COR-L47 (cell line): ENCODE results near the gene TNFAIP8.

Experiments
- DNase-seq: peaks from one replicate; lab custom pipeline; 2025; lab: John Stamatoyannopoulos, UW

Gene TNFAIP8

GRCh38 chr5:119328753-119329602, 26.8 kb upstream of the TNFAIP8 start:
- DNase-seq, result no peak

- no peak for DNase-seq
Observed at GRCh38 chr5:119329666-119330065, 26.2 kb upstream of the TNFAIP8 start.

- no peak for DNase-seq
Observed at GRCh38 chr5:119330367-119331183, 25.2 kb upstream of the TNFAIP8 start.

GRCh38 chr5:119331566-119332095, 24.2 kb upstream of the TNFAIP8 start:
- no peak for DNase-seq

GRCh38 chr5:119332208-119332607, 23.6 kb upstream of the TNFAIP8 start:
- no peak for DNase-seq

DNA sequence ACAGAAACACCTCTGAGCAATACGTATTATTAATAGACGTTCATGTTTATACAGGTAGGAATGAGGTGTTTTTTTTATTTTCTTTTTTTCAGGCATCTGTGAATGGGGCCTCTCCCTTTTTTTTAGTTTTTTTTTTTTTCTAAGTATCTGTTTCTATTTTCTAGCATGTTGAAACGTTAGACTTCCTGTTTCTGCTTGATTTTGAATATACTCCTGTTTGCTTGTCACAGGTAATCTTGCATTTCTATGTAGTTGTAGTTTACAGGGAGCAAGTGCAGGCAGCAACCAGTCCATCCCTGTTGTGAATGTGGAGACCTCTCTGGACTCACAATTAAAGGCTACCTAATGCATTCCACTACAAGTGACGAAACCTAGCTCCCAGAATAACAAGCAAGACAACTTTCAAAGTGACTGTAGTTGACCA, 22.8 kb upstream of the TNFAIP8 start:
- no peak for DNase-seq

GRCh38 chr5:119333421-119333851, 22.4 kb upstream of the TNFAIP8 start:
- DNase-seq, result no peak

DNA sequence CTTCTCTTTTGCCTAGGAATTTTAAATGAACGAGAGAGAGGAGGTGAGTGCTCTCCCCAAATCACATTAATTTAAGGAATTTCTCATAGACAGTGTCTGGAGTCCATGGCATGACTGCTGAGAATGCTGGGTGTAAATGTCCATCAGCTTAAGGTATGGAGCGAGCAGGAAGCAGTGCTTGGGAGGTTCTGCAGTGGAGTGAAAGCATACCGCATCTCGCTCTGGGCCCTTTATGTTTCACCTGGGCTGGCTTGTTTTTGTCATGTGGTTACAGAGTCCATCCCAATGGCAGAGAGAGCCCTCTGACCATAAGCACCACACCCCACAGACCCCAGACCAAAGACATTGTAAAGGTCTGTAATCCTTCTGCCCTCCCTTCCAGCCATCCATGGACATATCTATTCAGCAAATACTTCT, 20.6 kb upstream of the TNFAIP8 start:
- DNase-seq, result no peak

- DNase-seq, result no peak
Observed at GRCh38 chr5:119336262-119336661, 19.6 kb upstream of the TNFAIP8 start.

- DNase-seq, result no peak
Observed at GRCh38 chr5:119336845-119337580, 18.8 kb upstream of the TNFAIP8 start.

DNA sequence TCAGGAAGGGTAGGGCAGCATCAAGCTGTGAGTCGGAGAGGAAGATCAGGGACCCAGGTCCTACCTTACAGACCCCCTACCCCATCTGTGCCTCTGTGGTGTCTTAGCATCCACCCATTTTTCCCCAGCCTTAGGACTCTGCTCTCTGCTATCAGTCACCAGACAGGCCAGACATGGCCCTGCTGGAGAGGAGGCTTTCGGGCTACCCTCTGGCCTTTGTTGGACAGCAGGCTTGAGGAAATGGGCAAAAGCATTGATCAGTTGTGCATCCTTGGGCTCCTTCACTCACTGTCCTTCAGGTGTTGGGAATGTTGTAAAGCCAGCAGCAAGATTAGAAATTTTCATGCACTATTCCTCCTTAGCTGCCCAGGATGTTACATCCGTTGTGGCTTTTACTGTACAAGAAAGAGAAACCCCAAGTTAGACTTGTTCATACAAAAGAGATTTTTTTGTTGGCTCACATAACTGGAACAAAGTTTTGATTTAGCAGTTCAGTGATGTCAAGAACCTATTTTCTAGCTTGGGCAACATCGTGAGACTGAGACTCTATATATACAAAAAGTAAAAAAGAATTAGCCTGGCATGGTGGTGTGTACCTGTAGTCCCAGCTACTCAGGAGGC, 17.4 kb upstream of the TNFAIP8 start:
- no peak for DNase-seq

GRCh38 chr5:119339344-119339743, 16.5 kb upstream of the TNFAIP8 start:
- no peak for DNase-seq

DNA sequence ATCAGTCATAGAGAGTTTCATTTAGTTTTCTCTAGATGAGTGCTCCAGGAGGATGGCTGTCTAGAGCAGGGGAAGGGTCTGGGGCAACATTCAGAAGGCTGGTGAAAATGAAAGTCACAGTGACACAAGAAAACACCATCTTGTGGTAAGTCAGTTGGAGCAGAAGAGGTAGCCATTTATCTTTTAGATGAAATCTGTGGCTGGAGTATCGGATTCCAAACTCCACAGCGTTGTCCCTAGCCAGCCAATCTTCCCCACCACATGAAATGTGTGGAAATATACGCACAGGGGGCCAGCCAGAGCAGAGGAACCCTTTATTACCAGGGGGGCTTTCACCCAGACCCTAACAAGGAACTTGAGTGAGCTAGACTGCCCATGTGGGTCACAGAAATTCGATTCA, 15.9 kb upstream of the TNFAIP8 start:
- no peak for DNase-seq

- no peak for DNase-seq
Observed at GRCh38 chr5:119340597-119341218, 15.1 kb upstream of the TNFAIP8 start.

- no peak for DNase-seq
Observed at GRCh38 chr5:119341452-119342349, 14.1 kb upstream of the TNFAIP8 start.

DNA sequence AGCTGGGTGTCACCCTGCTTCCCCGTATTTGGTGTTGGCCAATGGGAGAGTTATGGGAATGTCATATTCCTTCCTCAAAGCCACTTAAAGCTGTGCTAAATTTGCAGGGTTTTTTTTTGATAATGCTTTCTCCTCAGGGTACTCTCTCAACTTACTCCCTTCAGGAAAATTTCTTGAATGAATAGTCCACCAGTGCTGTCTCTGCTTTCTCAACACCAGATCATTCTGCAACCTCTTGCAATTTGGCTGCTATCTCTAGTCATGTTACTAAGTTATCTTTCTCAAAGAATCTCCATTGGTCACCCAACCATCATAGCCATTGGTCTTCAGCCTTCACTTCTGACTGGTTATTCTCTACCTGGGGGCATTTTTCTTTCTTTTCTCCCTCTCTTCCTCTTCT, 13.4 kb upstream of the TNFAIP8 start:
- no peak for DNase-seq

DNA sequence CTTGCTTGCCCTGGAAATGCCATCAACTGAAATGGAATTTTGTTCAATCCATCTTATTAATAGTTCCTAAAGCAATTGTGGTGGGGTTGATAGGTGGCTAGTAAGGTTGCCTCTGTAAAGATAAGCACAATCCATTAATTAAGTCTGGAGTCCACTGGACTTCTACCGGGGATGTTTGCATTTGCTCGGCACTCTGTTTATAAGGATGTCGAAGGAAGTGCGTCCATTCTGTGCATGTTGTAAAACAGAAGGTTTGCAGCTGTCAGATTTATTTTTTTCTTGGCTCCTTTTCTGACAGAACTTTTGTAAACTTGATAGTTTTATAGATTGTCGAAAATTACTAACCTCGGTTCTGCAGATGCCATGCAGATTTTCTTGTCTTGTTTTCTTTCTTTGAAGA, 12.8 kb upstream of the TNFAIP8 start:
- no peak for DNase-seq

DNA sequence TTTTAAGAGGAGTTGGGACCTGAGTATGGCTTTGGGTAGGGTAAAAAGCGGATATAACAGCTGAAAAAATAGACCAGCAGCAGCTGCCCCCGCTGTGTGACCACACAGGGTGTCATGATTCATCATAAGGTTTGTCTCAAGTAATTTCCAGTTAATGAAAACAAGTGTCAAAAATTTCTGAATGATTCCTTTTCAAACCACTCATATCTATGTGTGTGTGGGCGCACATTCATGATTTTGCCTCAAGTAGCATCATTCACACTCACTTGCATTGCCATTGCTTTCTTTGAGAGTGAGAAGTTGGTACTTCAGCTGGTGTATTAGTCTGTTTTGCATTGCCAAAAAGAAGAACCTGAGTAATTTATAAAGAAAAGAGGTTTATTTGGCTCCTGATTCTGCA, 12.1 kb upstream of the TNFAIP8 start:
- DNase-seq, result no peak

DNA sequence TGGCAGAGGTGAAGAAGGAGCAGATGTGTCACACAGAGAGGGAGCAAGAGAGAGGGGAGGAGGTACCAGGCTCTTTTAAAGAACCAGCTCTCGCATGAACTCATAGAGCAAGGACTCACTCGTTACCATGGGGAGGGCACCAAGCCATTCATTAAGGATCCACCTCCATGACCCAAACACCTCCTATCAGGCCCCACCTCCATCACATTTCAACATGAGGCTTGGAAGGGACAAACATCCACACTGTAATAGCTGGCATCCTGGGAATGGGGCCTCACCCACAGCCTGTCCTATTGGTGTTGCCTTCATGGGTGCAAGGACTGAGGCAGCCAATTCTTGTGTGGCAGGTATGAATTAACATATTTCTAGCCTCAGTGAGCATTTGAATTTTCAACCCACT, 11.6 kb upstream of the TNFAIP8 start:
- DNase-seq, result no peak

DNA sequence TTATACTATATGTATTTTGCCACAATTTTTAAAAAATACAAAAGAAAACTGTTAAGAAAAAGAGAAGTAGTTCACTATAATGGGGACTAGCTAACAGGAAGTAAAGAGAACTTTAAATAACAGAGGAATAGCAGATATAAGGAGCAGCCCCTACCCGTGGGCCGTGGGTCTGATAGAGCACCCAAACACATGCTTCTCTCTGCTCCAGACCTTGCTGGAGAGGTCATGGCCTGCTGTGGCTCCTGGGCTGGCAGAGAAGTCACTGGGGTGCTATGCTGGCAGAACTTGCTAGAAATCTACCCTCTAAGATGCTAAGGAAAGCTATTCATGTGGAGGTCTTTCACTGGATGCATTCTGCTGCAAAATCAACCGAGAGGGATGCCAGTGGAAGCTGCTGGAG, 10.0 kb upstream of the TNFAIP8 start:
- DNase-seq, result no peak
